HG03175 (cell line): ENCODE results near the gene XPA.
A peak's percentile ranks its signal among the peaks of the same experiment; 100 is the strongest.
"Not testable (repeated sequence)": the region's sequence is repeated elsewhere in the genome, so short reads cannot be mapped to it uniquely, and the experiment has no call there.

Source experiments
- ATAC-seq: cut with Tn5 transposase; IDR thresholded peaks from one replicate; pipeline ENCODE4 v1.9.1; 2021; ENCODE audit warnings: mild to moderate bottlenecking, moderate library complexity; ENCODE audit not compliant: unreplicated experiment

The XPA gene

GRCh38 chr9:97704345-97704677, 7.2 kb upstream of the XPA start:
- no peak for ATAC-seq

GRCh38 chr9:97703437-97704344, 6.6 kb upstream of the XPA start:
- no peak for ATAC-seq

- ATAC-seq, result not testable (repeated sequence)
Measured at GRCh38 chr9:97699824-97700223, 2.7 kb upstream of the XPA start.

GRCh38 chr9:97699281-97699680, 2.1 kb upstream of the XPA start:
- not testable (repeated sequence) for ATAC-seq

- ATAC-seq, result no peak
Measured at GRCh38 chr9:97698865-97699264, 1.7 kb upstream of the XPA start.

GRCh38 chr9:97697837-97698236, 697 bp upstream of the XPA start:
- ATAC-seq, result no peak

GRCh38 chr9:97695995-97696802, 941 bp downstream of the XPA start:
- ATAC-seq, result peak; percentile 0

- no peak for ATAC-seq
Measured at GRCh38 chr9:97695390-97695789, 1.8 kb downstream of the XPA start.

- ATAC-seq, result no peak
Measured at GRCh38 chr9:97694769-97695168, 2.4 kb downstream of the XPA start.

- ATAC-seq, result no peak
Measured at GRCh38 chr9:97689401-97690180, 7.5 kb downstream of the XPA start.

GRCh38 chr9:97688654-97689053, 8.5 kb downstream of the XPA start:
- ATAC-seq, result no peak

- no peak for ATAC-seq
Measured at GRCh38 chr9:97682242-97682641, 14.9 kb downstream of the XPA start.

- ATAC-seq, result no peak
Measured at GRCh38 chr9:97675655-97676054, 21.5 kb downstream of the XPA start.

- no peak for ATAC-seq
Measured at GRCh38 chr9:97673922-97674321, 23.2 kb downstream of the XPA start.

GRCh38 chr9:97672403-97672802, 24.7 kb downstream of the XPA start:
- ATAC-seq, result no peak

- ATAC-seq, result no peak
Measured at GRCh38 chr9:97670586-97670985, 26.6 kb downstream of the XPA start.

GRCh38 chr9:97668485-97668884, 28.7 kb downstream of the XPA start:
- no peak for ATAC-seq

- ATAC-seq, result no peak
Measured at GRCh38 chr9:97666907-97667686, 30.0 kb downstream of the XPA start.

GRCh38 chr9:97665742-97666141, 31.4 kb downstream of the XPA start:
- ATAC-seq, result no peak

GRCh38 chr9:97660847-97661246, 36.3 kb downstream of the XPA start:
- no peak for ATAC-seq

- ATAC-seq, result no peak
Measured at GRCh38 chr9:97660340-97660739, 36.8 kb downstream of the XPA start.
